Osteocyte (in vitro differentiated cells): Measurements from ENCODE around the gene BBS7. TPM values are rescaled to one million over a fixed set of nuclear protein-coding genes. Genes with fewer than 3 reads are reported as not detected.

Experiments used
- DNase-seq: peaks from one replicate; pipeline ENCODE4 v3.0.0; 2021; ENCODE audit warnings: mixed read lengths; ENCODE audit not compliant: unreplicated experiment; ENCODE audit errors: extremely low spot score
- H3K27ac Mint-ChIP-seq: one replicate; pipeline ENCODE4 v1.8.0; 2021; ENCODE audit warnings: mild to moderate bottlenecking, mixed read lengths; ENCODE audit not compliant: unreplicated experiment
- H3K27me3 Mint-ChIP-seq: one replicate; pipeline ENCODE4 v1.8.0; 2021; ENCODE audit warnings: mixed read lengths; ENCODE audit not compliant: unreplicated experiment
- H3K36me3 Mint-ChIP-seq: one replicate; pipeline ENCODE4 v1.8.0; 2021; ENCODE audit warnings: mixed read lengths; ENCODE audit not compliant: unreplicated experiment
- H3K4me1 Mint-ChIP-seq: one replicate; pipeline ENCODE4 v1.8.0; 2021; ENCODE audit warnings: mixed read lengths; ENCODE audit not compliant: unreplicated experiment
- H3K4me3 Mint-ChIP-seq: one replicate; pipeline ENCODE4 v1.8.0; 2021; ENCODE audit warnings: mild to moderate bottlenecking, moderate library complexity, mixed read lengths; ENCODE audit not compliant: unreplicated experiment
- H3K9me3 Mint-ChIP-seq: one replicate; pipeline ENCODE4 v1.8.0; 2021; ENCODE audit warnings: mixed read lengths; ENCODE audit not compliant: unreplicated experiment
- CTCF ChIP-seq: fragments of 200-600 bp; sonication (generic); IDR thresholded peaks from 2 replicates; pipeline ENCODE4 v1.5.0; 2021; ENCODE audit warnings: antibody characterized with exemption, mild to moderate bottlenecking, moderate library complexity
- long read RNA-seq: library from polyadenylated mRNA; unstranded; transcript quantifications from one replicate; pipeline ENCODE4 v2.0.0, GENCODE V29; 2021
- total RNA-seq: library from RNA; stranded (reverse); gene quantifications from 2 replicates; pipeline ENCODE4 v1.2.1, GENCODE V29; 2021

BBS7 gene, protein sequence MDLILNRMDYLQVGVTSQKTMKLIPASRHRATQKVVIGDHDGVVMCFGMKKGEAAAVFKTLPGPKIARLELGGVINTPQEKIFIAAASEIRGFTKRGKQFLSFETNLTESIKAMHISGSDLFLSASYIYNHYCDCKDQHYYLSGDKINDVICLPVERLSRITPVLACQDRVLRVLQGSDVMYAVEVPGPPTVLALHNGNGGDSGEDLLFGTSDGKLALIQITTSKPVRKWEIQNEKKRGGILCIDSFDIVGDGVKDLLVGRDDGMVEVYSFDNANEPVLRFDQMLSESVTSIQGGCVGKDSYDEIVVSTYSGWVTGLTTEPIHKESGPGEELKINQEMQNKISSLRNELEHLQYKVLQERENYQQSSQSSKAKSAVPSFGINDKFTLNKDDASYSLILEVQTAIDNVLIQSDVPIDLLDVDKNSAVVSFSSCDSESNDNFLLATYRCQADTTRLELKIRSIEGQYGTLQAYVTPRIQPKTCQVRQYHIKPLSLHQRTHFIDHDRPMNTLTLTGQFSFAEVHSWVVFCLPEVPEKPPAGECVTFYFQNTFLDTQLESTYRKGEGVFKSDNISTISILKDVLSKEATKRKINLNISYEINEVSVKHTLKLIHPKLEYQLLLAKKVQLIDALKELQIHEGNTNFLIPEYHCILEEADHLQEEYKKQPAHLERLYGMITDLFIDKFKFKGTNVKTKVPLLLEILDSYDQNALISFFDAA
- total RNA-seq, result 18.9 and 19.0 TPM in 2 replicates
- long read RNA-seq, transcript BBS7-201 (19 exons, 3,752 nt), result minor isoform, 20 of 104 reads
- long read RNA-seq, transcript BBS7-202 (4 exons, 725 nt), result minor isoform, 13 of 104 reads
- long read RNA-seq, transcript BBS7-204 (18 exons, 2,570 nt), result major isoform, 28 of 104 reads
- long read RNA-seq, partial matches to known transcripts, result 27 of 104 reads
- long read RNA-seq, other reads (novel, unspliced or antisense), result 16 of 104 reads

DNA sequence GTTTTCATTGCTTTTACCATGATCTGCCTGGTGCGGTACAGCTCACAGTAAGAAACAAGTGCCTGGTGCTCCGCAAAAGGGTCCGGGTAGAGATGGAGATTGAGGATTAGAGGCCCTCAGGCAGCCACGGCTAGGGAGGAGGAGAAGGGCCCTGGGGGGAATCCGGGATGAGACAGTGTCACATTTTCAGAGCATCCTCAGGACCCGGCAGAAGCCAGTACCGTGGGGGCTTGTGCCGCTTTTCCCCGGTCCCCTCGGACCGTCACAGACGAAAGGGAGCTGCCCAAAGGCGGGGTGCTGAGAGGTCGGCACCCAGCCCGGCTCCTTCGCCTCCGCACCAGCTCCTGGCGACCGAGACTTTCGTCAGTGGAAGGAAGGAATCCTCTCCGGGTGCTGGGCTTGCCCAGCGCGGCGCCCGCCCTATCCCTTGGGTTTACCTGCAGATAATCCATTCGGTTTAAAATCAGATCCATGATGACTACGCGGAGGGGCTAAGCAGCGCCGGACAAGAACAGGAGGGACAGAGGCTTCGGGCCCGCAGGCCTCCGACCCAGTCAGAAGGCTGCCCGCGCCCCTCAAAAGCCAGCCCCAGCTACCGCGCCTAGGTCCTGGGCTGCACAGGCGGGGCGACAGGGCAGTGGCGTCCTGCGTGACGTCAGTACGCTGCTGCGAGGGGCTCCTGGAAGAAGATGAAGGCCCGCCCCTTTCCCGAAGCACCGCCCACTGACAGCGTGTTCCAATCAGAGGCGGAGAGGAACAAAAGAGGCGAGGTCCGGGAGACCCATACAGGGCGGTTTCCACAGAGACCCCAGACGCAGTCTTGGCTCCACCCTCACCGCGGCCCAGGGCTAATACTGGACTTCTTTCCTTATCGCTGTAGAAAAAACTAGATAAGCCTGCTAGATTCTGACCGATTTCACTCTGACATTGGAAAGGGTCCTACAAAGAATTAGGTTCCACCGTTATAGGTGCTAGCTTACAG, at the start of gene BBS7:
TSS of gene BBS7 (minus strand) at position 634 of the 982 bp plus-strand sequence. CDS start at position 473, 161 bp downstream.
- H3K27me3 Mint-ChIP-seq, result no peaks in the 10 kb centered on the region
- peak; percentile 98 for DNase-seq
- no peak for TF ChIP-seq CTCF
- peak within 1 kb of the TSS; percentile 97 for H3K27ac Mint-ChIP-seq
- H3K4me3 Mint-ChIP-seq, result peak within 1 kb of the TSS; percentile 95
- no peaks in the 10 kb centered on the region for H3K9me3 Mint-ChIP-seq
- H3K36me3 Mint-ChIP-seq, result peaks cover 20% of the 10 kb centered on the region
- H3K4me1 Mint-ChIP-seq, result peaks cover 19% of the 10 kb centered on the region

DNA sequence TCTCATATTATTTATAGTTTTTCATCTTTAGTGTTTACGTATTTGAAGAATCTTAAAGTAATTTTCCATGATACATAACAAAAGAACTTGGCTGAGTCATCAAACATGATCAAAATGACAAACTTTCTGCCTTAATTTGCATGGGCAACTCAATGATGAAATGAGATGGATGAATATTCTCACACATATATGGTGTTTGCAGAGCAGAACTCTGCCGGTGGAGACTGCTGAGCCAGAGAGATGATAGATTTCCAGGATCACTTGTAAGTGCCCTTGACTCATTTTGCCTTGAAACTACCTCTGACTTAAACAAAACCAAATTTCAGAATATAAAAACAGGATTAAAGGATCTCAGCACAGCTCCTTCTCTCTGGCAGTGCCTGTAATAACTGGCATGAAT, 43.4 kb upstream of the BBS7 start:
- no peak for TF ChIP-seq CTCF
- H3K4me1 Mint-ChIP-seq, result no peaks in the 10 kb centered on the region
- no peak overlapping the region for H3K4me3 Mint-ChIP-seq
- no peak overlapping the region for H3K27ac Mint-ChIP-seq
- no peak for DNase-seq
- H3K9me3 Mint-ChIP-seq, result no peaks in the 10 kb centered on the region
- no peaks in the 10 kb centered on the region for H3K36me3 Mint-ChIP-seq
- peaks cover 4% of the 10 kb centered on the region for H3K27me3 Mint-ChIP-seq

DNA sequence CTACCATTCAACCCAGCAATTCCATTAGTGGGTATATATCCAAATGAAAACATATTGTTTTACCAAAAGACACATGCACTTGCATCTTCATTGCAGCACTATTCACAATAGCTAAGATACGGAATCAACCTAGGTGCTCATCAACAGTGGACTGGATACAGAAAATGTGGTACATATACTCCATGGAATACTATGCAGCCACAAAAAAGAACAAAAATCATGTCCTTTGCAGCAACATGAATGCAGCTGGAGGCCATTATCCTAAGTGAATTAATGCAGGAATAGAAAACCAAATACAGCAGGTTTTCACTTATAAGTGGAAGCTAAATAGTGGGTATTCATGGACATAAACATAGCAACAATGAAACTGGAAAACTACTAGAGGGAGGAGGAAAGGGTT, 38.1 kb upstream of the BBS7 start:
- Mint-ChIP-seq H3K27ac (no peak overlapping the region), H3K9me3 (no peaks in the 10 kb centered on the region), H3K4me3 (no peak overlapping the region), H3K36me3 (no peaks in the 10 kb centered on the region), H3K4me1 (no peaks in the 10 kb centered on the region), H3K27me3 (peaks cover 23% of the 10 kb centered on the region)
- DNase-seq, result no peak
- TF ChIP-seq CTCF, result no peak

GRCh38 chr4:121900132-121900983, 30.1 kb upstream of the BBS7 start:
- peak; percentile 83 for TF ChIP-seq CTCF
- peaks cover 3% of the 10 kb centered on the region for H3K36me3 Mint-ChIP-seq
- H3K4me1 Mint-ChIP-seq, result no peaks in the 10 kb centered on the region
- no peak overlapping the region for H3K27ac Mint-ChIP-seq
- peaks cover 50% of the 10 kb centered on the region for H3K27me3 Mint-ChIP-seq
- no peak overlapping the region for H3K4me3 Mint-ChIP-seq
- peaks cover 4% of the 10 kb centered on the region for H3K9me3 Mint-ChIP-seq
- DNase-seq, result no peak
